H1 (cell line): ENCODE data around the gene LRRC74A. TPM values are rescaled to one million over a fixed set of nuclear protein-coding genes. Genes with fewer than 3 reads are reported as not detected.
A peak's percentile ranks its signal among the peaks of the same experiment; 100 is the strongest.

Experiments used
- CTCF ChIA-PET: fragments of 300-600 bp; sonication (Branson Sonifier 250); formaldehyde crosslinking; loops from one replicate; lab custom pipeline; 2021; ENCODE audit not compliant: partially characterized antibody; lab: Charles Lee
- POLR2A ChIA-PET: fragments of 300-600 bp; sonication (Branson Sonifier 250); formaldehyde crosslinking; loops from one replicate; lab custom pipeline; 2021; ENCODE audit warnings: inconsistent platforms; ENCODE audit not compliant: partially characterized antibody; lab: Charles Lee
- DNase-seq, 2 experiments: peaks; one replicate each; pipeline versions ENCODE4 v3.0.0 to v3.0.0-alpha.2; 2010 to 2022; ENCODE audit warnings: low spot score in 2 of 2, low read depth in 1 of 2, mixed read lengths in 1 of 2
- FAIRE-seq: peaks from 2 replicates; lab custom pipeline; 2011; peaks lifted over from hg19 to GRCh38; lab: Jason Lieb, UNC
- H2AFZ ChIP-seq: 2 replicates; pipeline ENCODE4 v1.8.1; 2012; ENCODE audit warnings: low read length, inconsistent platforms
- H2AK5ac ChIP-seq: 2 replicates; pipeline ENCODE4 v1.6.1; 2013; ENCODE audit warnings: low read depth, low read length
- H2BK120ac ChIP-seq: replicated peaks from 2 replicates; pipeline ENCODE3; 2013; ENCODE audit warnings: low read depth, low read length, inconsistent platforms
- H2BK12ac ChIP-seq: 2 replicates; pipeline ENCODE4 v1.6.1; 2013; ENCODE audit warnings: low read depth, low read length
- H2BK15ac ChIP-seq: 2 replicates; pipeline ENCODE4 v1.6.1; 2013; ENCODE audit warnings: low read length
- H2BK20ac ChIP-seq: 2 replicates; pipeline ENCODE4 v1.6.1; 2013; ENCODE audit warnings: low read length
- H2BK5ac ChIP-seq: 2 replicates; pipeline ENCODE4 v1.6.1; 2013; ENCODE audit warnings: low read depth, low read length
- H3K14ac ChIP-seq: 2 replicates; pipeline ENCODE4 v1.6.1; 2013; ENCODE audit warnings: inconsistent platforms; ENCODE audit not compliant: insufficient read length
- H3K18ac ChIP-seq: 2 replicates; pipeline ENCODE4 v1.6.1; 2013; ENCODE audit warnings: low read length; ENCODE audit errors: extremely low read depth
- H3K23ac ChIP-seq: 2 replicates; pipeline ENCODE4 v1.6.1; 2013; ENCODE audit warnings: inconsistent platforms; ENCODE audit not compliant: insufficient read length
- H3K23me2 ChIP-seq: 2 replicates; pipeline ENCODE4 v1.6.1; 2013; ENCODE audit warnings: low read depth, low read length
- H3K27ac ChIP-seq: 2 replicates; pipeline ENCODE4 v1.6.1; 2011; ENCODE audit warnings: low read depth, low read length, inconsistent platforms
- H3K27me3 ChIP-seq, 4 experiments: replicated peaks in 1 of 4; 1 replicate in 1 of 4; 2 replicates in 3 of 4; pipeline versions ENCODE4 v1.6.1 to v1.8.1; 2011 to 2013; ENCODE audit warnings: low read length in 3 of 4, mild to moderate bottlenecking in 3 of 4, inconsistent platforms in 2 of 4, mixed read lengths in 2 of 4, moderate library complexity in 1 of 4; ENCODE audit not compliant: control insufficient read depth in 3 of 4, insufficient read depth in 3 of 4; ENCODE audit errors: extremely low read depth in 1 of 4
- H3K36me3 ChIP-seq, 4 experiments: 2 replicates each; pipeline versions ENCODE4 v1.6.1 to v1.8.1; 2011 to 2013; ENCODE audit warnings: mild to moderate bottlenecking in 4 of 4, low read length in 3 of 4, moderate library complexity in 2 of 4, control low read depth in 1 of 4, inconsistent platforms in 1 of 4; ENCODE audit not compliant: insufficient read depth in 4 of 4, control insufficient read depth in 2 of 4
- H3K4ac ChIP-seq: replicated peaks from 2 replicates; pipeline ENCODE3; 2013; ENCODE audit warnings: low read length, low read depth, mixed read lengths, inconsistent platforms; ENCODE audit not compliant: insufficient read length
- H3K4me1 ChIP-seq, 4 experiments: replicated peaks in 1 of 4; 1 replicate in 1 of 4; 2 replicates in 3 of 4; pipeline versions ENCODE4 v1.6.1 to v1.8.1; 2011 to 2013; ENCODE audit warnings: low read length in 3 of 4, inconsistent platforms in 2 of 4, mixed read lengths in 1 of 4; ENCODE audit not compliant: insufficient read depth in 4 of 4, control insufficient read depth in 3 of 4
- H3K4me2 ChIP-seq, 2 experiments: 2 replicates each; pipeline versions ENCODE4 v1.6.1 to v1.8.1; 2011 to 2013; ENCODE audit warnings: low read depth in 2 of 2, low read length in 2 of 2, control low read depth in 1 of 2, inconsistent platforms in 1 of 2, mild to moderate bottlenecking in 1 of 2; ENCODE audit not compliant: insufficient read depth in 1 of 2
- H3K4me3 ChIP-seq, 4 experiments: fragments of 200-600, 300-600 bp in 1 of 4; sonication (generic), shearing (Covaris generic), sonication (Bioruptor Twin) in 1 of 4; 2 replicates each; pipeline versions ENCODE4 v1.5.1 to v1.8.1; 2011 to 2016; ENCODE audit warnings: low read length in 4 of 4, low read depth in 3 of 4, control low read depth in 2 of 4, inconsistent platforms in 2 of 4, mild to moderate bottlenecking in 2 of 4, mixed read lengths in 1 of 4, moderate library complexity in 1 of 4; ENCODE audit not compliant: insufficient read depth in 2 of 4; ENCODE audit errors: extremely low read depth in 1 of 4
- H3K56ac ChIP-seq: replicated peaks from 2 replicates; pipeline ENCODE3; 2013; ENCODE audit warnings: low read depth, mild to moderate bottlenecking, mixed read lengths, low read length, inconsistent platforms; ENCODE audit not compliant: insufficient read length
- H3K79me1 ChIP-seq: 2 replicates; pipeline ENCODE4 v1.6.1; 2013; ENCODE audit warnings: low read depth, low read length, control low read depth
- H3K79me2 ChIP-seq, 2 experiments: 2 replicates each; pipeline versions ENCODE4 v1.6.1 to v1.8.1; 2012 to 2013; ENCODE audit warnings: low read length in 2 of 2, mild to moderate bottlenecking in 2 of 2, inconsistent platforms in 1 of 2; ENCODE audit not compliant: insufficient read depth in 2 of 2, control insufficient read depth in 1 of 2
- H3K9ac ChIP-seq, 4 experiments: replicated peaks in 1 of 4; 1 replicate in 1 of 4; 2 replicates in 3 of 4; pipeline versions ENCODE4 v1.6.1 to v1.8.1; 2011 to 2013; ENCODE audit warnings: low read depth in 3 of 4, low read length in 3 of 4, control low read depth in 2 of 4, mild to moderate bottlenecking in 2 of 4, moderate library complexity in 2 of 4, inconsistent platforms in 1 of 4; ENCODE audit errors: extremely low read depth in 1 of 4
- H3K9me3 ChIP-seq, 2 experiments: 2 replicates each; pipeline versions ENCODE4 v1.6.1 to v1.8.1; 2012 to 2013; ENCODE audit warnings: mild to moderate bottlenecking in 2 of 2, moderate library complexity in 2 of 2, control low read depth in 1 of 2, inconsistent platforms in 1 of 2, low read depth in 1 of 2, low read length in 1 of 2, mixed read lengths in 1 of 2; ENCODE audit not compliant: insufficient read depth in 2 of 2
- H4K20me1 ChIP-seq, 2 experiments: replicated peaks in 1 of 2; 2 replicates each; pipeline versions ENCODE3 to v1.8.1; 2011 to 2013; ENCODE audit warnings: inconsistent platforms in 2 of 2, low read length in 2 of 2, mild to moderate bottlenecking in 1 of 2; ENCODE audit not compliant: insufficient read depth in 2 of 2, control insufficient read depth in 1 of 2
- H4K5ac ChIP-seq: 2 replicates; pipeline ENCODE4 v1.6.1; 2013; ENCODE audit warnings: low read length, low read depth, mixed read lengths, inconsistent platforms; ENCODE audit not compliant: insufficient read length
- H4K8ac ChIP-seq: 2 replicates; pipeline ENCODE4 v1.8.0; 2013; ENCODE audit warnings: mild to moderate bottlenecking, moderate library complexity, low read length, inconsistent platforms; ENCODE audit not compliant: insufficient read depth; ENCODE audit errors: extremely low read depth
- H4K91ac ChIP-seq: replicated peaks from 2 replicates; pipeline ENCODE3; 2013; ENCODE audit warnings: low read length, mixed read lengths, inconsistent platforms; ENCODE audit not compliant: insufficient read length
- ASH2L ChIP-seq: fragments of 200-600, 300-600 bp; sonication (generic); IDR thresholded peaks from one replicate; pipeline ENCODE4 v1.7.1; 2017; ENCODE audit warnings: low read length
- RAD21 ChIP-seq, 2 experiments: IDR thresholded peaks in 1 of 2; conservative IDR thresholded peaks in 1 of 2; 2 replicates each; pipeline ENCODE4 v1.6.1; 2011; ENCODE audit warnings: low read depth in 2 of 2, low read length in 2 of 2, improper control_type of control experiment in 1 of 2, inconsistent platforms in 1 of 2, mild to moderate bottlenecking in 1 of 2, moderate library complexity in 1 of 2
- WGBS, 2 experiments: shearing (Covaris generic) in 1 of 2; methylation state at CpG; one replicate each; pipeline versions ENCODE4 v1.1.6 to v1.1.7; 2013 to 2015; ENCODE audit warnings: low lambda C conversion rate in 2 of 2, mixed read lengths in 2 of 2, inconsistent platforms in 1 of 2, low coverage in 1 of 2, missing lambda C conversion rate in 1 of 2; ENCODE audit not compliant: insufficient replicate concordance in 2 of 2, insufficient coverage in 1 of 2, insufficient read length in 1 of 2; ENCODE audit errors: extremely low coverage in 1 of 2, missing lambda C conversion rate in 1 of 2; 5-methylcytosine and 5-hydroxymethylcytosine counted together
- polyA plus RNA-seq, 7 experiments: library from polyadenylated mRNA; depleted of rRNA in 3 of 7; stranded (reverse) in 5 of 7; unstranded in 2 of 7; fragments of >200 nt in 5 of 7; fragments of 200-250 nt in 2 of 7; gene quantifications; 1 replicate in 5 of 7; 2 replicates in 1 of 7; 4 replicates in 1 of 7; pipeline versions ENCODE4 v1.2.1 to v1.2.3, GENCODE V29; 2011 to 2013; ENCODE audit warnings: missing spikeins in 2 of 7, mixed read lengths in 2 of 7
- total RNA-seq: library from RNA; stranded (reverse); fragmentation: NEBNext Ultra II Directional; extraction: Animal tissue kit (Norgen Biotek cat#: 25700); gene quantifications from 2 replicates; pipeline ENCODE4 v1.2.1, GENCODE V29; 2021
- TF ChIP-seq, protein P1 (sequence below), 3 experiments: IDR thresholded peaks; 1 replicate in 2 of 3; 2 replicates in 1 of 3; pipeline versions ENCODE4 v1.5.1 to v1.6.1; 2011; ENCODE audit warnings: low read length in 3 of 3, mild to moderate bottlenecking in 3 of 3, inconsistent platforms in 2 of 3, low read depth in 1 of 3, moderate library complexity in 1 of 3; ENCODE audit not compliant: insufficient read depth in 1 of 3; ENCODE audit errors: control extremely low read depth in 1 of 3

LRRC74A gene
- total and polyA plus RNA-seq, 2 of the 8 experiments (the other 6 are each of a cell fraction or from before 2014, with no cell fraction given), result not detected

GRCh38 chr14:76872796-76873432 lies 46.7 kb downstream of the LRRC74A start:
- H4K5ac ChIP-seq, result no peak overlapping the region
- H2BK20ac ChIP-seq, result no peak overlapping the region
- H3K23ac ChIP-seq, result no peak overlapping the region
- ChIA-PET POLR2A (interaction anchor here (1.1 kb wide), 1 partner anchor 214 kb away, joined by 3 read pairs; no protein-coding TSS in a partner anchor), CTCF (interaction anchor here (0.6 to 27.4 kb wide), 51 partner anchors 7 to 443 kb away, joined by 3 to 719 read pairs (median 4); partner anchors contain the start of gene CIPC)
- H3K9me3 ChIP-seq, result peaks cover 0 to 10% of the 10 kb centered on the region in 2 experiments; a peak in 3 of 4 replicates
- no peak overlapping the region for H3K4me3 ChIP-seq
- no peak overlapping the region for H3K4me2 ChIP-seq
- H3K79me1 ChIP-seq, result no peaks in the 10 kb centered on the region
- H3K9ac ChIP-seq, result no peak overlapping the region
- H4K20me1 ChIP-seq, result no peaks in the 10 kb centered on the region
- no peak overlapping the region for H2BK12ac ChIP-seq
- H3K56ac ChIP-seq, result no peak overlapping the region
- H3K79me2 ChIP-seq, result no peaks in the 10 kb centered on the region
- no peak overlapping the region for H3K14ac ChIP-seq
- H2BK120ac ChIP-seq, result no peak overlapping the region
- DNase-seq, result peak in 1 of 2 experiments; percentile 85
- H2BK5ac ChIP-seq, result no peak overlapping the region
- H2AK5ac ChIP-seq, result no peak overlapping the region
- no peaks in the 10 kb centered on the region for H3K23me2 ChIP-seq
- TF ChIP-seq ASH2L (no peak), RAD21 (IDR thresholded peaks at IDR 0.05 in 1 of 2, conservative IDR thresholded peaks at IDR 0.05 in 1 of 2; ENCODE audit: low read depth in 2 of 2, low read length in 2 of 2) (peak; percentile 92)
- TF ChIP-seq, protein P1, sequence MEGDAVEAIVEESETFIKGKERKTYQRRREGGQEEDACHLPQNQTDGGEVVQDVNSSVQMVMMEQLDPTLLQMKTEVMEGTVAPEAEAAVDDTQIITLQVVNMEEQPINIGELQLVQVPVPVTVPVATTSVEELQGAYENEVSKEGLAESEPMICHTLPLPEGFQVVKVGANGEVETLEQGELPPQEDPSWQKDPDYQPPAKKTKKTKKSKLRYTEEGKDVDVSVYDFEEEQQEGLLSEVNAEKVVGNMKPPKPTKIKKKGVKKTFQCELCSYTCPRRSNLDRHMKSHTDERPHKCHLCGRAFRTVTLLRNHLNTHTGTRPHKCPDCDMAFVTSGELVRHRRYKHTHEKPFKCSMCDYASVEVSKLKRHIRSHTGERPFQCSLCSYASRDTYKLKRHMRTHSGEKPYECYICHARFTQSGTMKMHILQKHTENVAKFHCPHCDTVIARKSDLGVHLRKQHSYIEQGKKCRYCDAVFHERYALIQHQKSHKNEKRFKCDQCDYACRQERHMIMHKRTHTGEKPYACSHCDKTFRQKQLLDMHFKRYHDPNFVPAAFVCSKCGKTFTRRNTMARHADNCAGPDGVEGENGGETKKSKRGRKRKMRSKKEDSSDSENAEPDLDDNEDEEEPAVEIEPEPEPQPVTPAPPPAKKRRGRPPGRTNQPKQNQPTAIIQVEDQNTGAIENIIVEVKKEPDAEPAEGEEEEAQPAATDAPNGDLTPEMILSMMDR (IDR thresholded peaks at IDR 0.05; ENCODE audit: control extremely low read depth in 1 of 3, insufficient read depth in 1 of 3, low read depth in 1 of 3, low read length in 3 of 3), result peak; percentile 87 to 88 (median 87)
- peak overlapping the region; percentile 62 for H4K91ac ChIP-seq
- FAIRE-seq, result peak; percentile 92
- 0 out of 2 replicates have a peak overlapping the region, but pooled peaks have one; percentile 66 for H3K18ac ChIP-seq
- H3K36me3 ChIP-seq, result no peaks in the 10 kb centered on the region
- peak overlapping the region; percentile 93 for H2BK15ac ChIP-seq
- H3K27me3 ChIP-seq, result no peaks in the 10 kb centered on the region; a peak in 2 of 7 replicates
- H3K4me1 ChIP-seq, result peaks cover 0 to 3% (median 0%) of the 10 kb centered on the region in 4 experiments; a peak in 1 of 7 replicates
- no peak overlapping the region for H4K8ac ChIP-seq
- H3K4ac ChIP-seq, result no peak overlapping the region
- H2AFZ ChIP-seq, result peak overlapping the region; percentile 92
- no peak overlapping the region for H3K27ac ChIP-seq
- 46% methylated on average over 12 of the region's 12 CpGs; no CpG with 5 or more reads in 1 of the 2 experiments for WGBS, 2 experiments
